Fibroblast of pulmonary artery (primary cell): Measurements from ENCODE around the gene SSB.
"Not testable (repeated sequence)": the region's sequence is repeated elsewhere in the genome, so short reads cannot be mapped to it uniquely, and the experiment has no call there.

Experiments used
- DNase-seq: peaks from one replicate; pipeline ENCODE4 v3.0.0-alpha.2; 2010; ENCODE audit warnings: low read depth
- H3K4me3 ChIP-seq: replicated peaks from 2 replicates; pipeline ENCODE4 v1.5.1; 2011; ENCODE audit warnings: low read depth, mild to moderate bottlenecking, control low read depth, low read length, moderate library complexity
- TF ChIP-seq, protein P1 (sequence below): IDR thresholded peaks from 2 replicates; pipeline ENCODE4 v1.5.1; 2011; ENCODE audit warnings: mild to moderate bottlenecking, control low read depth, low read length, inconsistent platforms; ENCODE audit errors: missing control alignments

Gene SSB

DNA sequence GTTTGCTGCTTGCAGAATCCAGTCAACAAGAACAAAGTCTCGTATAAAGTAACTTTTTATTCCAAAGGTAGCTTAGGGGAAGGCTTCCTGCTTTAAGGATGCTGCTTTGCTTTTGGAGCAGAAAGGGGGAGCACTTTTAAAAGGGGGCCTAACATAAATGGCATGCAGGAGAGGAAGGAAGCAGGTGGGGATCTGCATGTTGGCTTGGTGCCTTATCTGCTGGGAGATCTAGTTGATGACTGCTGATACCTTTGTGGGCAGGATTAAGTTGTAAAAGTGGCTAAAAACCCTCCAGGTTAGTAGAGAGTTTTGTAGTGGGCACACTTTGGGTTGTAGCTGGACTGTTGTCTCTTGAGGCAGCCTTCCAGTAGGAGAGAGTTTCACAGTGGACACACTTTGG is 51.0 kb downstream of the SSB start:
- TF ChIP-seq, protein P1, sequence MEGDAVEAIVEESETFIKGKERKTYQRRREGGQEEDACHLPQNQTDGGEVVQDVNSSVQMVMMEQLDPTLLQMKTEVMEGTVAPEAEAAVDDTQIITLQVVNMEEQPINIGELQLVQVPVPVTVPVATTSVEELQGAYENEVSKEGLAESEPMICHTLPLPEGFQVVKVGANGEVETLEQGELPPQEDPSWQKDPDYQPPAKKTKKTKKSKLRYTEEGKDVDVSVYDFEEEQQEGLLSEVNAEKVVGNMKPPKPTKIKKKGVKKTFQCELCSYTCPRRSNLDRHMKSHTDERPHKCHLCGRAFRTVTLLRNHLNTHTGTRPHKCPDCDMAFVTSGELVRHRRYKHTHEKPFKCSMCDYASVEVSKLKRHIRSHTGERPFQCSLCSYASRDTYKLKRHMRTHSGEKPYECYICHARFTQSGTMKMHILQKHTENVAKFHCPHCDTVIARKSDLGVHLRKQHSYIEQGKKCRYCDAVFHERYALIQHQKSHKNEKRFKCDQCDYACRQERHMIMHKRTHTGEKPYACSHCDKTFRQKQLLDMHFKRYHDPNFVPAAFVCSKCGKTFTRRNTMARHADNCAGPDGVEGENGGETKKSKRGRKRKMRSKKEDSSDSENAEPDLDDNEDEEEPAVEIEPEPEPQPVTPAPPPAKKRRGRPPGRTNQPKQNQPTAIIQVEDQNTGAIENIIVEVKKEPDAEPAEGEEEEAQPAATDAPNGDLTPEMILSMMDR = no peak
- no peak overlapping the region for H3K4me3 ChIP-seq
- no peak for DNase-seq

DNA sequence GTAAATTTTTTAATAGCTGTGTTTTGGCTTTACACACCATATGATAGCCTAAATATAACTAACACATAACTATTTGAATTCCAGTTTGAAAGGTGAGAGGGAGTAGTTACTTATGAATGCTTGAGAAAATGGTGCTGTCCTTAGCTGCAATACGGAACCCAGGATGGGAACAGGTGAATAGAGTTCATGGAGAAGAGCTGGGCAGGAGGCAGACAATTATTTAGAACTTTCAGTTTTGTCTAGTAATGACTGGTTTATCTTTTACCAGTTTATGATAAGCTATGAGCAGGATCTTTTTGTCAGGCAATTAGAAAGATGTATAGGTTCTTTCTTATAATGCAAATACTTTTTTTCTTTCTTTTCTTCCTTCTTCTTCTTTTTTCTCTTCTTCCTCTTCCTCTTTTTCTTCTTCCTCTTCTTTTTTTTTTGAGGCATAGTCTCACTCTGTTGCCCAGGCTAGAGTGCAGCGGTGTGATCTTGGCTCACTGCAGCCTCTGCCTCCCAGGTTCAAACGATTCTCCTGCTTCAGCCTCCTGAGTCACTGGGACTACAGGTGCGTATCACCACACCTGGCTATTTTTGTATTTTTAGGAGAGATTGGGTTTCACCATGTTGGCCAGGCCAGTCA is 54.5 kb downstream of the SSB start:
- TF ChIP-seq, protein P1 = no peak
- no peak for DNase-seq
- H3K4me3 ChIP-seq = no peak overlapping the region

DNA sequence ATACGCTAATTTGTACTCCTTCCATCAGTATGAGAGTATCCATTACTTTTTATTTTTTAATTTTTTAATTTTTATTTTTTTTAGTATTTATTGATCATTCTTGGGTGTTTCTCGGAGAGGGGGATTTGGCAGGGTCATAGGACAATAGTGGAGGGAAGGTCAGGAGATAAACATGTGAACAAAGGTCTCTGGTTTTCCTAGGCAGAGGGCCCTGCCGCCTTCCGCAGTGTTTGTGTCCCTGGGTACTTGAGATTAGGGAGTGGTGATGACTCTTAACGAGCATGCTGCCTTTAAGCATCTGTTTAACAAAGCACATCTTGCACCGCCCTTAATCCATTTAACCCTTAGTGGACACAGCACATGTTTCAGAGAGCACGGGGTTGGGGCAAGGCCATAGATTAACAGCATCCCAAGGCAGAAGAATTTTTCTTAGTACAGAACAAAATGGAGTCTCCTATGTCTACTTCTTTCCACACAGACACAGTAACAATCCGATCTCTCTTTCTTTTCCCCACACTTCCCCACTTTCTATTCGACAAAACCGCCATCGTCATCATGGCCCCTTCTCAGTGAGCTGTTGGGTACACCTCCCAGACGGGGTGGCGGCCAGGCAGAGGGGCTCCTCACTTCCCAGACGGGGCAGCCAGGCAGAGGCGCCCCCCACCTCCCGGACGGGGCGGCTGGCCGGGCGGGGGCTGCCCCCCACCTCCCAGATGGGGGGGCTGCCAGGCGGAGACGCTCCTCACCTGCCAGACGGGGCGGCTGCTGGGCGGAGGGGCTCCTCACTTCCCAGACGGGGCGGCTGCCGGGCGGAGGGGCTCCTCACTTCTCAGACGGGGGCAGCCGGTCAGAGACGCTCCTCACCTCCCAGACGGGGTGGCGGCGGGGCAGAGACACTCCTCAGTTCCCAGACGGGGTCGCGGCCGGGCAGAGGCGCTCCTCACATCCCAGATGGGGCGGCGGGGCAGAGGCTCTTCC is 56.9 kb downstream of the SSB start:
- DNase-seq, H3K4me3 ChIP-seq: not testable (repeated sequence)

DNA sequence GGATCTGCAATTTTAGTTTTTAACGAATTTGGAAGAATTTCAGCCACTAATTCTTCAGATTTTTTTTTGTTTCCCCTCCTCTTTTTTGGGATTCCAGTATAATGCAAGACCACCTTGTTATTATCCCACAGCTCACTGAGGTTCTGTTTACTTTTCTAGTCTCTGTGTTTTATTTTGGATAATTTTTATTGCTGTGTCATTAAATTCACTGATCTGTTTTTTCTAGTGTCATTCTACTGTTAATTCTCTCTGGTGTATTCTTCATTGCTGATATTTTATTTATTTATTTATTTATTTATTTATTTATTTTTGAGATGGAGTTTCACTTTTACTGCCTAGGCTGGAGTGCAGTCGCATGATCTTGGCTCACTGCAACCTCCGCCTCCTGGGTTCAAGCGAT is 60.8 kb downstream of the SSB start:
- no peak overlapping the region for H3K4me3 ChIP-seq
- no peak for DNase-seq
- TF ChIP-seq, protein P1 = no peak

DNA sequence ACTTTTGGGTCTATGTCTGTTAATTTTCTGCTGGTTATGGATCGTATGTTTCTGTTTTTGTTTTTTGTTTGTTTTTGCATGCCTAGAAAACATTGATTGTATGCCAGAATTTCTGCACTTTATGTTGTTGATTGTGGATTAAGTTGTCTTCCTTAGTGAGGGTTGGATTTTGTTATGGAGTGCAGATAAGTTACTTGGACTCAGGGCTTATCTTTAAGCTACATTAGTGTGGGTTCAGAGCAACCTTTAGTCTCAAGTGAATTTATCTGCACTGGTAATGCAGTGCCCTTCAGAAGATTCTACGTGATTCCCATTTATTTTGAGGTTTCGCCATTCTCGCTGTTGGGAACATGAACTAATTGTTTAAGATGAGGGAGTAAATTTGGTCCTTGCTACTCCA is 61.5 kb downstream of the SSB start:
- TF ChIP-seq, protein P1 = no peak
- H3K4me3 ChIP-seq = no peak overlapping the region
- DNase-seq = no peak
